HepG2 (cell line): Measurements from ENCODE around the gene SPAG4. TPM values are rescaled to one million over a fixed set of nuclear protein-coding genes. Genes with fewer than 3 reads are reported as not detected.

Source experiments
- ARID2 ChIP-seq: sonication (generic); formaldehyde crosslinking; IDR thresholded peaks from 2 replicates; pipeline ENCODE4 v1.8.1; 2022; ENCODE audit warnings: mild to moderate bottlenecking, missing genetic modification reagents, borderline replicate concordance
- EHMT2 ChIP-seq: fragments of 200-600 bp; sonication (generic); IDR thresholded peaks from 2 replicates; pipeline ENCODE4 v1.7.0; 2017; ENCODE audit warnings: antibody characterized with exemption, low read depth, low read length, borderline replicate concordance
- KLF6 ChIP-seq: IDR thresholded peaks from 2 replicates; pipeline ENCODE4 v1.8.0; 2016; ENCODE audit warnings: missing biosample characterization, missing genetic modification reagents
- KMT2A ChIP-seq: sonication (generic); formaldehyde crosslinking; IDR thresholded peaks from 2 replicates; pipeline ENCODE4 v1.4.0; 2020; ENCODE audit warnings: missing genetic modification reagents
- LCORL ChIP-seq, 2 experiments: fragments of 450-650 bp in 1 of 2; sonication (generic) in 1 of 2; formaldehyde crosslinking in 1 of 2; IDR thresholded peaks; 2 replicates each; pipeline versions ENCODE4 v1.5.0 to v1.6.1; 2017 to 2020; ENCODE audit warnings: antibody characterized with exemption in 1 of 2, missing genetic modification reagents in 1 of 2
- MIXL1 ChIP-seq: IDR thresholded peaks from 2 replicates; pipeline ENCODE4 v1.6.1; 2016
- MTA1 ChIP-seq: sonication (generic); formaldehyde crosslinking; IDR thresholded peaks from 2 replicates; pipeline ENCODE4 v1.4.0; 2020; ENCODE audit warnings: missing genetic modification reagents, mild to moderate bottlenecking, borderline replicate concordance
- NFE2L2 ChIP-seq: fragments of 150-350 bp; IDR thresholded peaks from 2 replicates; pipeline ENCODE4 v1.6.1; 2014; ENCODE audit warnings: low read length
- PITX1 ChIP-seq: sonication (generic); formaldehyde crosslinking; IDR thresholded peaks from 2 replicates; pipeline ENCODE4 v1.5.1; 2020; ENCODE audit warnings: mild to moderate bottlenecking, missing genetic modification reagents
- POGZ ChIP-seq: sonication (generic); formaldehyde crosslinking; IDR thresholded peaks from 2 replicates; pipeline ENCODE4 v1.4.0; 2020; ENCODE audit warnings: mild to moderate bottlenecking, missing genetic modification reagents
- TFDP1 ChIP-seq: IDR thresholded peaks from 2 replicates; pipeline ENCODE4 v1.6.1; 2016; ENCODE audit warnings: missing compliant biosample characterization, missing genetic modification reagents, borderline replicate concordance
- ZFX ChIP-seq: sonication (generic); formaldehyde crosslinking; IDR thresholded peaks from 2 replicates; pipeline ENCODE4 v1.4.0; 2020; ENCODE audit warnings: mild to moderate bottlenecking, low read depth, missing genetic modification reagents, moderate library complexity
- ZNF10 ChIP-seq: sonication (generic); formaldehyde crosslinking; IDR thresholded peaks from 2 replicates; pipeline ENCODE4 v1.4.0; 2020; ENCODE audit warnings: mild to moderate bottlenecking, low read depth, missing genetic modification reagents, borderline replicate concordance
- ZNF143 ChIP-seq: sonication (generic); formaldehyde crosslinking; IDR thresholded peaks from 2 replicates; pipeline ENCODE4 v1.4.0; 2020; ENCODE audit warnings: missing genetic modification reagents
- ZNF263 ChIP-seq: sonication (generic); formaldehyde crosslinking; IDR thresholded peaks from 2 replicates; pipeline ENCODE4 v1.4.0; 2020; ENCODE audit warnings: missing genetic modification reagents
- ZNF367 ChIP-seq: sonication (generic); formaldehyde crosslinking; IDR thresholded peaks from 2 replicates; pipeline ENCODE4 v1.4.0; 2020; ENCODE audit warnings: missing genetic modification reagents, borderline replicate concordance
- ZNF451 ChIP-seq: sonication (generic); formaldehyde crosslinking; IDR thresholded peaks from 2 replicates; pipeline ENCODE4 v1.5.0; 2020; ENCODE audit warnings: mild to moderate bottlenecking, missing genetic modification reagents
- ZNF570 ChIP-seq: sonication (generic); formaldehyde crosslinking; IDR thresholded peaks from 2 replicates; pipeline ENCODE4 v1.4.0; 2020; ENCODE audit warnings: mild to moderate bottlenecking, missing genetic modification reagents, borderline replicate concordance
- ZNF629 ChIP-seq: sonication (generic); formaldehyde crosslinking; conservative IDR thresholded peaks from 2 replicates; pipeline ENCODE4 v1.5.0; 2020; ENCODE audit warnings: missing genetic modification reagents
- ZNF644 ChIP-seq: IDR thresholded peaks from 2 replicates; pipeline ENCODE4 v1.6.1; 2016; ENCODE audit warnings: low read depth
- polyA plus RNA-seq, 8 experiments: library from polyadenylated mRNA; depleted of rRNA in 3 of 8; stranded (reverse) in 7 of 8; unstranded in 1 of 8; fragments of >200 nt; fragmentation: Illumina TruSeq in 4 of 8; extraction: Trizol in 4 of 8; gene quantifications; 2 replicates each; pipeline versions ENCODE4 v1.2.1 to v1.2.3, GENCODE V29; 2011 to 2016; ENCODE audit warnings: low read depth in 4 of 8, missing spikeins in 1 of 8, mixed read lengths in 1 of 8; ENCODE audit not compliant: insufficient read depth in 1 of 8
- total RNA-seq, 5 experiments: library from RNA; depleted of rRNA; stranded (reverse); fragments of >200 nt; fragmentation: Illumina TruSeq; extraction: Trizol; gene quantifications; 2 replicates each; pipeline ENCODE4 v1.2.3, GENCODE V29; 2016; ENCODE audit warnings: low read depth in 1 of 5
- TF ChIP-seq, protein P1 (sequence below): IDR thresholded peaks from 2 replicates; pipeline ENCODE4 v1.6.1; 2012; ENCODE audit warnings: low read depth, low read length, improper control_type of control experiment
- TF ChIP-seq, protein P2 (sequence below): sonication (generic); formaldehyde crosslinking; IDR thresholded peaks from 2 replicates; pipeline ENCODE4 v1.8.1; 2023; ENCODE audit warnings: missing genetic modification reagents, inconsistent platforms, borderline replicate concordance

Gene SPAG4
- total and polyA plus RNA-seq, 2 of the 13 experiments (the other 11 are each of a cell fraction or from before 2014, with no cell fraction given) = 5.8 to 137 TPM

GRCh38 chr20:35616465-35617396 is 1.1 kb downstream of the SPAG4 start (continued):
- TF ChIP-seq ZNF263 (peak; percentile 62; the same call in 1 of the 2 replicates), ZNF570 (CRISPR knock-in tag) (0 out of 2 replicates have a peak, but pooled peaks have one; percentile 56), ZFX (CRISPR knock-in tag) (peak; percentile 90), PITX1 (CRISPR knock-in tag) (peak; percentile 78), KMT2A (CRISPR knock-in tag) (no peak; the same call in 1 of the 2 replicates), TFDP1 (peak; percentile 59), ZNF367 (CRISPR knock-in tag) (0 out of 2 replicates have a peak, but pooled peaks have one; percentile 21), ARID2 (0 out of 2 replicates have a peak, but pooled peaks have one; percentile 35), NFE2L2 (no peak), ZNF629 (peak; percentile 54), KLF6 (CRISPR knock-in tag) (0 out of 2 replicates have a peak, but pooled peaks have one; percentile 42), POGZ (CRISPR knock-in tag) (peak; percentile 92), ZNF451 (CRISPR knock-in tag) (peak; percentile 84; the same call in 1 of the 2 replicates), ZNF10 (CRISPR knock-in tag) (0 out of 2 replicates have a peak, but pooled peaks have one; percentile 10), LCORL (IDR thresholded peaks at IDR 0.05) (no peak), LCORL (CRISPR knock-in tag; IDR thresholded peaks at IDR 0.05) (peak; percentile 87), MIXL1 (CRISPR knock-in tag) (peak; percentile 77), ZNF143 (CRISPR knock-in tag) (peak; percentile 40; the same call in 1 of the 2 replicates), EHMT2 (peak; percentile 96), ZNF644 (CRISPR knock-in tag) (no peak; the same call in 1 of the 2 replicates), MTA1 (peak; percentile 71; the same call in 1 of the 2 replicates)
- TF ChIP-seq, protein P1, sequence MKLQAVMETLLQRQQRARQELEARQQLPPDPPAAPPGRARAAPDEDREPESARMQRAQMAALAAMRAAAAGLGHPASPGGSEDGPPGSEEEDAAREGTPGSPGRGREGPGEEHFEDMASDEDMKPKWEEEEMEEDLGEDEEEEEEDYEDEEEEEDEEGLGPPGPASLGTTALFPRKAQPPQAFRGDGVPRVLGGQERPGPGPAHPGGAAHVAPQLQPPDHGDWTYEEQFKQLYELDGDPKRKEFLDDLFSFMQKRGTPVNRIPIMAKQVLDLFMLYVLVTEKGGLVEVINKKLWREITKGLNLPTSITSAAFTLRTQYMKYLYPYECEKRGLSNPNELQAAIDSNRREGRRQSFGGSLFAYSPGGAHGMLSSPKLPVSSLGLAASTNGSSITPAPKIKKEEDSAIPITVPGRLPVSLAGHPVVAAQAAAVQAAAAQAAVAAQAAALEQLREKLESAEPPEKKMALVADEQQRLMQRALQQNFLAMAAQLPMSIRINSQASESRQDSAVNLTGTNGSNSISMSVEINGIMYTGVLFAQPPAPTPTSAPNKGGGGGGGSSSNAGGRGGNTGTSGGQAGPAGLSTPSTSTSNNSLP = peak; percentile 54; the same call in 1 of the 2 replicates
- TF ChIP-seq, protein P2, sequence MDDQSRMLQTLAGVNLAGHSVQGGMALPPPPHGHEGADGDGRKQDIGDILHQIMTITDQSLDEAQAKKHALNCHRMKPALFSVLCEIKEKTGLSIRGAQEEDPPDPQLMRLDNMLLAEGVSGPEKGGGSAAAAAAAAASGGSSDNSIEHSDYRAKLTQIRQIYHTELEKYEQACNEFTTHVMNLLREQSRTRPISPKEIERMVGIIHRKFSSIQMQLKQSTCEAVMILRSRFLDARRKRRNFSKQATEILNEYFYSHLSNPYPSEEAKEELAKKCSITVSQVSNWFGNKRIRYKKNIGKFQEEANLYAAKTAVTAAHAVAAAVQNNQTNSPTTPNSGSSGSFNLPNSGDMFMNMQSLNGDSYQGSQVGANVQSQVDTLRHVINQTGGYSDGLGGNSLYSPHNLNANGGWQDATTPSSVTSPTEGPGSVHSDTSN (CRISPR knock-in tag) = no peak; the same call in 1 of the 2 replicates
